Neutrophil (primary cell): ENCODE data around the gene OR56B1.
"Not testable (repeated sequence)": the region's sequence is repeated elsewhere in the genome, so short reads cannot be mapped to it uniquely, and the experiment has no call there.

Experiments used
- H3K27ac ChIP-seq: fragments of 200-600 bp; sonication (generic); 2 replicates; pipeline ENCODE4 v1.5.1; 2016; ENCODE audit warnings: mild to moderate bottlenecking, moderate library complexity
- H3K27me3 ChIP-seq: fragments of 200-600 bp; sonication (generic); 2 replicates; pipeline ENCODE4 v1.6.0; 2016; ENCODE audit warnings: mild to moderate bottlenecking
- H3K36me3 ChIP-seq: fragments of 200-600 bp; sonication (generic); 2 replicates; pipeline ENCODE4 v1.5.1; 2017
- H3K4me1 ChIP-seq, 2 experiments: fragments of 200-600 bp in 1 of 2; sonication (generic) in 1 of 2; 1 replicate in 1 of 2; 2 replicates in 1 of 2; pipeline versions ENCODE4 v1.5.1 to v1.6.1; 2013 to 2016; ENCODE audit warnings: low read depth in 1 of 2, low read length in 1 of 2, mild to moderate bottlenecking in 1 of 2, moderate library complexity in 1 of 2; ENCODE audit not compliant: control insufficient read depth in 1 of 2, insufficient read depth in 1 of 2
- H3K4me3 ChIP-seq, 2 experiments: fragments of 200-600 bp in 1 of 2; sonication (generic) in 1 of 2; 1 replicate in 1 of 2; 2 replicates in 1 of 2; pipeline ENCODE4 v1.5.1; 2013 to 2016; ENCODE audit warnings: low read depth in 1 of 2, low read length in 1 of 2, mild to moderate bottlenecking in 1 of 2, moderate library complexity in 1 of 2
- H3K9me3 ChIP-seq: fragments of 200-600 bp; sonication (generic); 2 replicates; pipeline ENCODE4 v1.5.1; 2016
- CTCF ChIP-seq: fragments of 200-600 bp; sonication (generic); IDR thresholded peaks from 2 replicates; pipeline ENCODE4 v1.5.1; 2016; ENCODE audit warnings: antibody characterized with exemption

Gene OR56B1

GRCh38 chr11:5736396-5736795 is at the start of gene OR56B1:
Gene OR56B1, plus strand, starts transcription at chr11:5736448. Its CDS starts 69 bp downstream, at chr11:5736517.
- no peak within 1 kb of the TSS for H3K4me3 ChIP-seq
- TF ChIP-seq CTCF: no peak
- H3K4me1 ChIP-seq: no peaks in the 10 kb centered on the region
- no peaks in the 10 kb centered on the region for H3K9me3 ChIP-seq
- H3K36me3 ChIP-seq: no peaks in the 10 kb centered on the region
- H3K27me3 ChIP-seq: no peaks in the 10 kb centered on the region
- no peak within 1 kb of the TSS for H3K27ac ChIP-seq

GRCh38 chr11:5688482-5688881 is 47.8 kb upstream of the OR56B1 start:
- TF ChIP-seq CTCF: no peak
- H3K9me3 ChIP-seq: no peaks in the 10 kb centered on the region
- H3K4me3 ChIP-seq: no peak overlapping the region
- no peaks in the 10 kb centered on the region for H3K27me3 ChIP-seq
- H3K36me3 ChIP-seq: no peaks in the 10 kb centered on the region
- peaks cover 52 to 55% of the 10 kb centered on the region in 2 experiments for H3K4me1 ChIP-seq
- H3K27ac ChIP-seq: peak overlapping the region; percentile 84

DNA sequence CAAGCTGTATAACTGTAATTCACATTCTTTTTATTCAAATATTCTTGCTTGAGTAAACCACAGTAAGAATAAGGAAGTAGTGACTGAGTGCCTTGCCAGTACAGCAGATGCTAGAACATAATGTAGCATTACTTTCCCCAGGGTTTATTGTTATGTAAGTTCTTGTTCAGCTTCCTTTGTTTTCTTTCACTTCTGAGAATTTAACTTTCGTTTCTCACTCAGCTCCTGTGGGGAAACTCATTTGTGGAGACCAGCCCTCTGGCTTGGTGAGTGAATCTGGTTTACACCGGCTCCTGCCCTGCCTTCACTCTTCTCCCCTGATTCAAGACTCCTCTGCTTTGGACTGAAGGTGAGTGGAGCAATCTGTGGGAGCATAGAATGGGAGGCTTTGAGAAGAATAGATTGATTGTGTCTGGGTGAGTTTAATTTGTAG is 46.7 kb upstream of the OR56B1 start, which contains the start of gene TRIM22:
TRIM22 (plus strand) TSS at position 240 of the 433 bp plus-strand sequence. CDS start 6,443 bp downstream, outside the sequence.
- Histone ChIP-seq H3K4me3 (peak within 1 kb of the TSS; percentile 53 to 73), H3K4me1 (peaks cover 46 to 48% of the 10 kb centered on the region in 2 experiments), H3K27ac (peak within 1 kb of the TSS; percentile 84), H3K27me3 (no peaks in the 10 kb centered on the region), H3K9me3 (no peaks in the 10 kb centered on the region), H3K36me3 (no peaks in the 10 kb centered on the region)
- no peak for TF ChIP-seq CTCF

GRCh38 chr11:5690216-5690615 is 46.0 kb upstream of the OR56B1 start:
- peaks cover 42 to 43% of the 10 kb centered on the region in 2 experiments for H3K4me1 ChIP-seq
- no peaks in the 10 kb centered on the region for H3K36me3 ChIP-seq
- peak overlapping the region; percentile 84 for H3K27ac ChIP-seq
- no peaks in the 10 kb centered on the region for H3K9me3 ChIP-seq
- H3K4me3 ChIP-seq: peak overlapping the region; percentile 53 to 73
- H3K27me3 ChIP-seq: no peaks in the 10 kb centered on the region
- TF ChIP-seq CTCF: no peak

DNA sequence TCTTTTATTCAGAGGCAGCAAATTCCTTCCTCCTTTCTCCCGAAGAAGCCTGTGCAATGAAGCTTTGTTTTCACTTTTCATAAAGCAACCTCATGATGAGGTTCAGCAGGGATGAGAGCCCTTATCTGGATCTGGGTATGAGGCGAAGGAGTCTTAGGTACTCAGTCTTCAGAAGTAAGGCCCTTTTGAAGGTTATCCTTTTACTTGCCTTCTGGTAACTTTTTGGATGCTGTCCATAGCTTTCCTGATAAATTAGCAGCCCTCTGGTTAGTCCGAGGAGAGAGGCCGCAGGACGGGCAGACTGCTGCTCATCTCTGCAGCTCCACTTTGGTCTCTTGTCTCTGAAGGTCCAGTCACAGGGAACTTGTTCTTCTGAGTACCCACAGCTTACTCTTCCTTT is 45.5 kb upstream of the OR56B1 start:
- peak overlapping the region; percentile 53 to 73 for H3K4me3 ChIP-seq
- peak overlapping the region; percentile 84 for H3K27ac ChIP-seq
- no peaks in the 10 kb centered on the region for H3K9me3 ChIP-seq
- H3K36me3 ChIP-seq: no peaks in the 10 kb centered on the region
- no peak for TF ChIP-seq CTCF
- no peaks in the 10 kb centered on the region for H3K27me3 ChIP-seq
- peaks cover 39 to 40% of the 10 kb centered on the region in 2 experiments for H3K4me1 ChIP-seq

GRCh38 chr11:5691238-5691963 is 44.8 kb upstream of the OR56B1 start:
- H3K9me3 ChIP-seq, H3K27me3 ChIP-seq, H3K36me3 ChIP-seq: not testable (repeated sequence)
- Histone ChIP-seq H3K27ac (peak overlapping the region; percentile 84), H3K4me1 (peaks cover 39 to 40% of the 10 kb centered on the region in 2 experiments), H3K4me3 (peak overlapping the region; percentile 53 to 73)
